HG02938 (cell line): ENCODE measurements around the gene MGAT5.
"Not testable (repeated sequence)": the region's sequence is repeated elsewhere in the genome, so short reads cannot be mapped to it uniquely, and the experiment has no call there.

Experiments used
- ATAC-seq: cut with Tn5 transposase; IDR thresholded peaks from one replicate; pipeline ENCODE4 v1.9.1; 2021; ENCODE audit warnings: mild to moderate bottlenecking, moderate library complexity; ENCODE audit not compliant: unreplicated experiment

The MGAT5 gene

DNA sequence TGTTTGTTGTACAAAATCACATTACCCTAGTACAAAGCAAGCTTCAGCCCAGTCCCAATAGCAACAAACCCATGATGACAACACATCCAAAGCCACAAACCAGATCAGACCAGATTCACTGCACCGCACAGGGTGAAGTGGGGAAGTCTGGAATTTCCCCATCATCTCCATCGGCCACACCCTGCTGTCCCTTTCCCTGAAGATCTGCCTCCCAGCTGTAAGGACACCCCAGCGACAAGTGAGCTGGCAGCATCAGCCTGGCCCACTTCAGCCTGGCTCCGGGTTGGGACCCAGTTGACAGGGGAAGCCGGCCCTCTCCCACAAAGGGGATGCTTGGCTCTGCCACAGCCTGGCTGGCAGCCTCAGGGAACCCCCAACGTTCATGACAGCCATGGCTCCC, 207.6 kb downstream of the MGAT5 start:
- ATAC-seq, result no peak

- no peak for ATAC-seq
Observed at GRCh38 chr2:134462275-134462674, 208.4 kb downstream of the MGAT5 start.

- ATAC-seq, result no peak
Observed at GRCh38 chr2:134462791-134463698, 209.2 kb downstream of the MGAT5 start.

GRCh38 chr2:134463699-134464022, 209.8 kb downstream of the MGAT5 start:
- ATAC-seq, result no peak

GRCh38 chr2:134465228-134466105, 211.6 kb downstream of the MGAT5 start:
- no peak for ATAC-seq

DNA sequence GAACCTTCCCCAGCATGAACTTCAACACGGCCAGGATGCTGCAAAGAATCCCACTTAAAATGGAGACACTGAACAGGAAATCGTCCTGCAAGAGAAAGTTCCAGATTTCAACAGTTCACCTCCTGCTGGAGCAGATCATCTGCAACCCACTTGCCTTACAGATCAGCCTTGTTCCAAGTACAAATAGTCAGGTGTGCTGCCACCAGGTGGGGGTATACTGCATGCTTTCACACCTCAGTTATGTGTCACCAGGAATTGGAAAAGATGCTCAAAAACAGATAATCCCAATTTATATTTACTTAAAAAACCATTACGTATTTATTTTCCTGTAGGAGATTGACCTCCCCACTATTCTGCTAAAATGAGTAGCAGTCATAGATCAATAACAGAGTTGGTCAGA, 212.3 kb downstream of the MGAT5 start:
- no peak for ATAC-seq

DNA sequence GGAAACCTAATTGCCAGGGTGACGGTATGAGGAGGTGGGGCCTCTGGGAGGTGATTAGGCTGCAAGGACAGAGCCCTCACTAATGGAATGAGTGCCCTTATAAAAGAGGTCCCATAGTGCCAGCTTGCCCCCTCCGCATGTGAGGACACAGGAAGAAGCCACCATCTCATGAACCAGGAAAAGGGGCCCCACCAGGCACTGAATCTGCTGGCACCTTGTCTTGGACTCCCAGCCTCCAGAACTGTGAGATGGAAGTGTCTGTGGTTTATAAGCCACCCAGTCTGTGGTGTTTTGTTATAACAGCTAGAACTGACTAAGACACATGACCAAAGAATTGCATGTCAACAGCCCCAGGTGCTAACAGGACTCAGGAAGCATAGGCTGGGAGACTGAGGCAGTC, 214.3 kb downstream of the MGAT5 start:
- no peak for ATAC-seq

DNA sequence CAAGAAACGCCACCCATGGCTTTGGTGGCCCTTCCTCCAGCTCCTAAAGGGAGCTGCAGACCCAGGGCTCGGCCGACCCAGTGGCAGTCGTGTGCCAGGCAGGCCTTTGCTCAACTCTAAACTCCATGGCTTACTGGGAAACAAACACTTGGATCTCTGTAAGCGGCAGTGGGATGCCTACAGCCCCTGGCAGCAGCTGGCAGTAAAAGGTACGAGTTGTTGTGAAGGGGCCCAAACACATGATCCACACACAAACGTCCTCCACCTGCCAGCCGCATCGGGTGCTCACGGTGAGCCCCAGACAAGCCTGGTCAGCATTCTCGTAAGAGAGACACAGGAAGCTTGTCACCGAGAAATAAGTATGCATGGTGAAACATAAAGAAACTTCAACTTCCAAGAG, 214.9 kb downstream of the MGAT5 start:
- ATAC-seq, result no peak

- ATAC-seq, result no peak
Observed at GRCh38 chr2:134469516-134470115, 215.7 kb downstream of the MGAT5 start.

GRCh38 chr2:134470561-134471168, 216.8 kb downstream of the MGAT5 start:
- no peak for ATAC-seq

DNA sequence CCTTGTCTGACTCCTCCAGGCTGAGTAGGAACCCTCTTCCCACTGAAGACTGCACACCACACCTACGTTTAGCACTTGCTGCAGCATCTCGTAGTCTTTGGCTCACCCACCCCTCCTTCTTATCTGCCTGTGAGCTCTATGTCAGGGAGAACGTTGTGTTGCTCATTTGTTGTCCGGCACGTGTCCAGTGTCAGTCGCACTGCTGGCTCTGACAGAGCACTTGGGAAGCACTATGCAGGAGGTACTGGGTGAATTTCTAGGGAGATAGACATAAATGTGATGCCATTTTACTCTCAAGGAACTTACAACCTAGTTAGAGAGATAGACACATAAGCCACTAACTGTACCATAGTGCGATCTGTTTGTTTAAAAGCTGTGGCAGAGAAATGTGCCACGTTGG, 223.1 kb downstream of the MGAT5 start:
- ATAC-seq, result not testable (repeated sequence)

DNA sequence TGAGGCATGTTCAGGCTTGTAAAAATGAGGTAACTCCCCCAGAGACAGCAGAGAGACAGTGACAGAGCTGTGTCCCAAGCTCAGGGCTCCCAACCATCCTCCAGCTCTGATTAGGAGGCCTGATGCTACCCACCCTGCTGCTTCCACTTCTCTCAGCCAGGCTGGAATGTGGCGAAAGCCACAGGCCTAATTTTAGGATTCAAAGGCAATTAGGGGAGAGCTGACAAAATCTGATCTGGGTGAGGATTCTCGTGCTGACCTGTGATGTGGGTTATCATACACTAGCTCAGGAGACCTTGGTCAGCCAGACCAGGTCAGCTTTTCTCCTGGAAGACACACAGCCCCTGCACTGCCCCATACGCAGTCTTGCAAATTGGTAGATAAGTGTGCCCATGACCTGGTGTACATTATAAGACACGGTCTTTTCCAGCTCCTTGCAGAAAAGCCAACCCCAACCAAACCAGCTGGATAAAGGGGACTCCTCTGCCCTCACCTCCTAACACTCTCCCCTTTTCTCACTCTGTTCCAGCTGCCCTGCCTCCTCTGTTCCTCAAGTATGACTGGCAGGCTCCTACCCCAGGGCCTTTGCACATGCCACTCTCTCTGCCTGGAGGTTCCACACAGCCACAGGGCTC, 225.9 kb downstream of the MGAT5 start:
- no peak for ATAC-seq

- ATAC-seq, result no peak
Observed at GRCh38 chr2:134482131-134482723, 228.4 kb downstream of the MGAT5 start.

DNA sequence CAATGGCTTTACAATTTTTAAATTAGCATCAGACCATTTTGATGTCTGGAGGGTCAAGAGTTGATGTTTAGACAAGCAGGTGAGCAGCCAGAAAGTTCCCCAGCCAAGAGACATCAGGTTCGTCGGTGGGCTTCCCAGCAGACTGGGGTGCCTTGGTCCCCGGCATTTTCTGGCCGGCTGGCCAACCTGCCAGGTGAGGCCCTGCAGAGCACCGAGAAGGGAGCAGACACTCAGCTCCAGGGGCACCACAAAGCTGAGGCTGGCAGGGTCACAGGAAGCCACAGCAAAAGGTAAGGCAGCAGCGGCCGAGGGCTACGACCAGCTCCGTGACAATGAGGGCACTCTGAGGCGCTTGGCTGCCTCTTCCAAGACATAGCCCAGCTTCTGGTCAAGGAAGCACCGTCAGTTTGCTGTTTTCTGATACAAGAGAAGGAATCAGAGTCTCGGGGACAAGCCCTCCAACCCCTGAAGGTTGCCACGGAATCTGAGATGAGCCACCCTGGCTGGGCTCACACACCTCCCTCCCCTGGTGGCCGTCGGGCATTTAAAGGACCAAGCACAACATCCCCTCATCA, 229.0 kb downstream of the MGAT5 start:
- ATAC-seq, result no peak

DNA sequence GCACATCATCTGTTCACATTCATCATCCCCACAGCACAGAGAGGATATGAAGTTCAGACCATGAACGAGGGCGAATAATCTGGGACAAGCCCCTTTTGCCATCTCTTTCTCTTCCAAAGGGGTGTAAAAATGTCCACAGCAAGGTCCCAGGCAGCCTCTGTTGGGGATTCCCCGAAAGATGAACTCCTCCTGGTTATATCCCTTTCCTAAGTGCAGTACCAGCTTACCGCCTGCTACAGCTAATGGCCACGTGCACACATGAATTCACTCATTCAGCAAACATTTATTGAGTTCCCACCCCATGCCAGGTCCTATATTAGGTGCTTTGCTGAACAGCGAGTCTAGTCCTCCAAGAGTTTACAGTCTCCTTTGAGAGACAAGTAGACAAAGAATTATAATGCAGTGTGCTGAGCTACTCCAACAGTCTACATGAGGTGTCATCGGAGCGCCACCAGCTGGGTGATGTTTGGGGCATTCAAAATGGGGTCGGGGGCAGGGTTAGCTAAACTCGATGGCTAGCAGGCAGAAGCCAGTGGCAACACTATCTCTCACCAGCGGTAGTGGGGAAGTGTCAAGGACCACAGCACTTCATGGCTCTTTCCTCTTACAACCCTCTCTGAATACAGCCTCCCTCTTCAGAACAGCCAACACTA, 236.0 kb downstream of the MGAT5 start:
- ATAC-seq, result no peak

GRCh38 chr2:134490559-134490958, 236.7 kb downstream of the MGAT5 start:
- no peak for ATAC-seq

GRCh38 chr2:134491022-134491421, 237.2 kb downstream of the MGAT5 start:
- ATAC-seq, result no peak

- no peak for ATAC-seq
Observed at GRCh38 chr2:134491771-134492441, 238.0 kb downstream of the MGAT5 start.

DNA sequence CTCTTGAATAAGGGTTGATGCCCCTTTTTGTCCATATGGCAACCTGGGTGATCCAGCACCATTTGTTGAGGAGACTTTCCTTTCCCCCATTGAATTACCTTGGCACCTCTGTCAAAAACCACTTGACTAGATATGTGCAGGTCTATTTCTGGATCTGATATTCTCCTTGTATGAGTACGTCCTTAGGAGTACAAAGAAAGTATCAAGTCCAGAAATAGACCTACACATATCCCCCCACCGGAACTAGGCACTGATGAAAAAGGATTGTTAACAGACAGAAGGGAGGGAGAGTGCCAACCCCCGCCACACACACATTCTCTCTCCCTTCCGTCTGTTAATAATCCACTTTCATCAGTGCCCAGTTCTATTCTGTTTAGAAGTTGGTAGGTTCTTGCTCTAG, 239.9 kb downstream of the MGAT5 start:
- no peak for ATAC-seq
